NOMO-1 treated with DMSO at 0.1 percent for 48 hours (cell line): ENCODE data around the gene SPATS2.
"Not testable (repeated sequence)": the region's sequence is repeated elsewhere in the genome, so short reads cannot be mapped to it uniquely, and the experiment has no call there.

Experiments used
- DNase-seq: peaks from one replicate; lab custom pipeline; 2025; ENCODE audit not compliant: unreplicated experiment; lab: John Stamatoyannopoulos, UW

Gene SPATS2

DNA sequence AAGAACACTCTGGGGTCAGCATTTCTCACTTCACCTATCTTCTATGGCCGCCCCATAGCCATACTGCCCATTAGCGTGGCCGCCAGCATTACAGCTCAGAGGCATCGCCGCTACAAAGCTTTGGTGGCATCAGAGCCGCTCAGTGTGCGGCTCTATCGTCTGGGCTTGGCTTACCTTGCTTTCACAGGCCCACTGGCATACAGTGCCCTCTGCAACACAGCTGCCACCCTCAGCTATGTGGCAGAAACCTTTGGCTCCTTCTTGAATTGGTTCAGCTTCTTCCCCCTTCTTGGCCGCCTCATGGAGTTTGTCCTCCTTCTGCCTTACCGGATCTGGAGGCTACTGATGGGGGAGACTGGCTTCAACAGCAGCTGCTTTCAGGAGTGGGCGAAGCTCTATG, 18.0 kb upstream of the SPATS2 start:
- no peak for DNase-seq

DNA sequence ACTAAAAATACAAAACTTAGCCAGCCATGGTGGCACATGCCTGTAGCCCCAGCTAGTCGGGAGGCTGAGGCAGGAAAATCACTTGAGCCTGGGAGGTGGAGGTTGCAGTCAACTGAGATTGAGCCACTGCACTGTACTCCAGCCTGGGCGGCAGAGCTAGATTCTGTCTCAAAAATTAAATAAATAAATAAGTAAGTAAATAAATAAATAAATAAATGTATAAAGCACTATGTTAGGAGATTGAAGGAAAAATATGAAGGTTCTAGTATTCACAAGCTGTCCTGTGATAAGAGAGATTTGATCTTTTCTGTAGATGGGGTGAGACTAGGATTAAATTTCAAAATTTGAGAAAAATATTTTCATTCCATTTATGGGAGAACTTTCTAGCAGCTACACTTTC, 14.9 kb upstream of the SPATS2 start:
- no peak for DNase-seq

- DNase-seq = no peak
These were observed 11.3 kb upstream of the SPATS2 start for GRCh38 chr12:49355913-49356312.

GRCh38 chr12:49357103-49357678, 10.1 kb upstream of the SPATS2 start:
- peak; percentile 22 for DNase-seq

DNA sequence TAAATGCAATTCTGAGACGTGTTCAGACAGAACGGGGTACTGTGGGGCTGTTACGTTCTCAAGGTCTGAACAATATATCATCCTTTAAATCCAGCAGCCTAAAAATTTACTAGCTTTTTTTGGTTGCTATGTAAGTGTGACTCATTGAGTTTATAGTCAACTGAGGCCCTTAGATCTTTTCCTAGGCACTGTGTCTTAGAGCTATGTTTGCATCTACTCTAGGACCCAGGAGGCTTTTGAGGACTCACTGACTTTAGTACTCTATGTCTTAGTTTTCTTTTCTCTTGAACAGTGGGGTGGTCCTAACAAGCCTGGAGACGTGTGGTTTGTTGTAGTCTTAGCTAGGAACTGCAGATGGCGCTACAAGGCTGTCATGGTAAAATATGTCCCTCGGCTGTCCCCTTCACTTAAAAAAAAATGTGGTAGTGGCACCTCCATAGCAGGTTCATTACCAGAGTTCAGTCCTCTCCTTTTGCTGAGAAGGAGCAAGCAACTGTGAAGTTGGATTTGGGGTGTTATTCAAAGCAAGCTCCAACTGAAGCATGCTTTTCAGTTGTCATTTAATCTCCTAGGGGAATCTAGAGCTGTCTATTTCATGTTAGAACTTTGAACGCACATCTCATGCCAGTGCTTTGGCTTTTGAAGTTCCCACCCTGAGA, 8.7 kb upstream of the SPATS2 start:
- peak; percentile 79 for DNase-seq

DNA sequence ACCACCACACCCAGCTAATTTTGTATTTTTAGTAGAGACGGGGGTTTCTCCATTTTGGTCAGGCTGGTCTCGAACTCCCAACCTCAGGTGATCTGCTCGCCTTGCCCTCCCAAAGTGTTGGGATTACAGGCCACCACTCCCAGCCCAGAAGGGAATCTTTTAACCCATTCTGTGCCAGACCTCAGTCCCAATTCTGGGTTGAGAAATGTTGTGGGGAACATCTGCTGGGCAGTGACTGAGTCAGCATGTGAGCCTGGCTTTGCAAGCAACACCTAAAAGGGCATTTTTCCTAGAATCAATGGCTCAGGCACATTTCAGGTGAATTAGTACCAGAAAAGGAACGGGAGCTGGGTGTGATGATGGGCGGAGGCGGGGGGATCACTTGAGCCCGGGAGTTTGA, 7.6 kb upstream of the SPATS2 start:
- DNase-seq = no peak

GRCh38 chr12:49362077-49362476, 5.2 kb upstream of the SPATS2 start:
- no peak for DNase-seq

DNA sequence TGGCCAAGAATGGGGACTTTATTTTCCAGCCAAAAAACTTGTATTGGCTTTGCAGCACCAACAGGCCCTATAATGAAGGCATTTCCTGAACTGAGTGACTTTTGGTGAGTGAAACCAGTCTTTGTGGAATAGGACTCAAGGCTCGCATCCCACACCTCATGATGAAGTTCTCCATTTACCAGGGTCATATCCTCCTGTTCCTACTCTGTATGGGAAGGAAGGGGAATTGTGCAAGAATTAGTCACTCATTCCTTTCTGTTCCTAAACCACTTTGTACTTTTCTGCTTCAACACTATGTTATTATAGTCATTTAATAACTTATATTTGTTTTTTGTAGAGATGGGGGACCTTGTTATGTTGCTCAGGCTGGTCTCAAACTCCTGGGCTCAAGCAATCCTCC, 2.3 kb upstream of the SPATS2 start:
- DNase-seq = no peak

- DNase-seq = no peak
These were observed 1.7 kb upstream of the SPATS2 start for GRCh38 chr12:49365542-49365941.

DNA sequence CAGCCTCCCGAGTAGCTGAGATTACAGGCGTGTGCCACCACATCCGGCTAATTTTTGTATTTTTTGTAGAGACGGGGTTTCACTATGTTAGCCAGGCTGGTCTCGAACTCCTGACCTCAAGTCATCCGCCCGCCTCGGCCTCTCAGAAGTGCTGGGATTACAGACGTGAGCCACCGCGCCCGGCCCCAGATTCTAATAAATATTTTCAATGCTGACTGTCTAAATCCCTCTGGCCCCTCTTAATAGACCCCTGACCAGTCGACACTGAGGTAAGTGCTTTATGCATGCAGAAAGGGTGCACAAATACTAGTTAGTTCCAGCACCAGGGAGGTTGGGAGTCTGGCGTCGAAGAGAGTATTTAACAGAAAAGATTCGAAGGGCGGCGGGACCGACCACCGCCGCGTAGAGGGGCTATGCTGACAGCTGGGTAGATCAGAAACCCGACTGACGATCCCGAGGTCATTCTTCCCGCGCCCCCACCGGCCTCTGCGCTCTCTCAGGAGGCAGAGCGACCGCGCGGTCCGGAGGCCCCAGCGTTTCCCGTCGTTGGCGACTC, 1.1 kb upstream of the SPATS2 start:
- no peak for DNase-seq

- peak; percentile 87 for DNase-seq
These were observed 446 bp upstream of the SPATS2 start for GRCh38 chr12:49366652-49367380.

- no peak for DNase-seq
These were observed 958 bp downstream of the SPATS2 start for GRCh38 chr12:49368240-49368600.

DNA sequence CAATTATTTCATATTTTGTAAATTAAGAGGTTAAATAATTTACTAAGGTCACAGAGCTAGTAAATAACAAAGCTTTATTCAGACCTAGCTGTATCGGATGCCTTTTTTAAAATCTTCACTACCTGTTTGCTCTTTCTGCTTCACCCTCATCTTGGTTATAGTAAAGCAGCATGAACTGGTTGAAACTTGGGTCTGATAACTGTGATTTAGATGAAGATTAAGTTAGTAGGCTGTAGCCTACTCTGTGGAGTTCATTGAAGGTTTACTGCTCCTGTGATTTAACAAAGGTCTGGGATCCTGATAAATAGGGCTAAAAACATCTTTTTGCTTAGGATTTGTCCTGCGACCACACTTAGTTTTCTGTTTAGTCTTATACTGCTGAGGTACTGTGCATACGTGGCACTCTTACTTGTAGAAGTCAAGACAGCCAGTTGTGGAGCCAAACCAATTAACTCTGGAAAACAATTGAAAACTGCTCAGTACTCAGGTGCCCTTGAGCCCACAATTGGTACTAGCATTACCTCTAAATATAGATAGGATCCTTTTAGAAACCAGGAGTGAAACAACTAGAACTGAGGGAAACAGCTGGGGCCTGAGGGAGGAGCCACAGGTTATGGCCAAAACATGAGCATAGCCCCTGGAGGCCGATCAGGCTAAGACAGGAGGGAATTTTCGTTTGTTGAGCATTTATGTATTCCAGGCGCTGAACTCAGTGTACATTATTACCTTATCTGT, 2.3 kb downstream of the SPATS2 start:
- DNase-seq = peak; percentile 43

GRCh38 chr12:49370539-49370938, 3.3 kb downstream of the SPATS2 start:
- no peak for DNase-seq

DNA sequence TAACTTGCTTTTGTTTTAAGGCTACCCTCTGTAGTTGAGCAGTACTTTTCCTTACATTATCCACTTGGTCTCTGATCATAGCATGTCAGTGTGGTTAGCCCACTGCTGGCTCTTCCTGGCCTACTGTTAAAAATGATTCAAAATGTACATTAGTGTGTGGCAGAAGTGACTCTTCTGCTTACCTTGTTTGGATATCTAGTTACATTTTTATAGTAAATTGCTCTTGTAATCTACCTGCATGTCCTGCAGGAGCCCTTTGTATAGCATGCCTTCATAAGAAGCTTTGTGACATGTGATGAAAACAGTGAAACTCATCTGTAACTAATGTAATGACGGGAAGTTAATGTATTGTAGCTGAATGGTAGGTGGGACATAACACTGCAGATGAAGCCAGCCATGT, 8.1 kb downstream of the SPATS2 start:
- DNase-seq = no peak

DNA sequence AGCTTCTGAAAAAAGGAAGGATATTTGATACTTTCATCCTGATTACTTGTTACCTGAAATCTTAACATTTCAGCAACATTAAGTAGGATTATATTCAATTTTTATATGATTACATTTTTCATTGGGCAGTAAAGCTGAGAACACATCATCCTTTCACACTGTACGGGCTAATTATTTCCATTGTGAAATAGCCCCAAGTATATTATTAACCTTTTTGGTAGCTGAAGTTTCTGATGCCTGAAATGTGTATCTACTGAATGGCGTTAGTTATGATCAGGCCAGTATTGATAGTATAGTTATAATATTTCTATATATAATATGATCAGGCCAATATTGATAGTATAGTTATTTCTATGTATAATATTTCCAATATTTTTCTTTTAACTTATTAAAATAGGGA, 10.1 kb downstream of the SPATS2 start:
- no peak for DNase-seq

DNA sequence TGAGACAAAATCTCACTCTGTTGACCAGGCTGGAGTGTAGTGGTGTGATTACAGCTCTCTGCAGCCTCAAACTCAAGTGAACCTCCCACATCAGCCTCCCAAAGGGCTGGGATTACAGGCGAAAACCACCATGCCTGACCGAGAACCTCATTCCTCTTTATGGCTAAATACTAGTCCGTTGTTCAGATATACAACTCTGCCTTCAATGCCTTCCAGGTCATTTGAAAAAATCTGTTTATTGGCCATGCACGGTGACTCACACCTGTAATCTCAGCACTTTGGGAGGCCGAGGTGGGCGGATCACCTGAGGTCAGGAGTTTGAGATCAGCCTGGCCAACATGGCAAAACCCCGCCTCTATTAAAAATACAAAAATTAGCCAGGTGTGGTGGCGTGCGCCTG, 12.9 kb downstream of the SPATS2 start:
- DNase-seq = not testable (repeated sequence)

DNA sequence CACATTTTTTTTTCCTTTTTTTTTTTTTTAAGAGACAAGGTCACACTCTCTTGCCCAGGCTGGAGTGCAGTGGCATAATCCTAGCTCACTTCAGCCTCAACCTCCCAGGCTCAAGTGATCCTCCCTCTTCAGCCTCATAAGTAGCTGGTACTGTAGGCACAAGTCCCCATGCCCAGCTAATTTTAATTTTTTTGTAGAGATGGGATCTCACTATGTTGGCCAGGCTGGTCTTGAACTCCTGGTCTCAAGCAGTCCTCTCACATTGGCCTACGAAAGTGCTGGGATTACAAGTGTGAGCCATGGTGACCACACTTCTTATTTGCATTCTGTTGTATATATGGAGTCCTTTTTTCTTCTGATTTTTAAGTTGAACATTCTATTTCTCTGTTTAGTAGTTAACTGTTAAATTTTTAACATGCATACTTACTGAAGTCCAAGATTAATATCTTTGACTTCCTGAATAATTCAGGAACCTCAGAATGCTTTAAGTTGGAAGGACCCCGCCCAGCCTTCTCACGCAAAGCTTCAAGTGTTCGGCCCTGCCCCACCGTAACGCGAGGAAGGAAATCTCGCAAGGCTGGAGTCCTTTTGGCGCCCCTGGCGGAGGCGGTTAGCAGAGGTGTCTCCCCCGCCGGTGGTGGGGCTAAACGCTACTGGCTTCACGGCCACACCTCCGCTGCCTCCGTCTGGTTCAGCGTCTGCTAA, 21.6 kb downstream of the SPATS2 start:
- DNase-seq = peak; percentile 84

- DNase-seq = no peak
These were observed 22.1 kb downstream of the SPATS2 start for GRCh38 chr12:49389387-49389703.

- no peak for DNase-seq
These were observed 29.7 kb downstream of the SPATS2 start for GRCh38 chr12:49397000-49397399.

GRCh38 chr12:49400304-49400703, 33.0 kb downstream of the SPATS2 start:
- DNase-seq = no peak
